H1 (cell line): ENCODE data around the gene GBF1. TPM values are rescaled to one million over a fixed set of nuclear protein-coding genes. Genes with fewer than 3 reads are reported as not detected.

Experiments
- CTCF ChIA-PET: fragments of 300-600 bp; sonication (Branson Sonifier 250); formaldehyde crosslinking; loops from one replicate; lab custom pipeline; 2021; ENCODE audit not compliant: partially characterized antibody; lab: Charles Lee
- POLR2A ChIA-PET: fragments of 300-600 bp; sonication (Branson Sonifier 250); formaldehyde crosslinking; loops from one replicate; lab custom pipeline; 2021; ENCODE audit warnings: inconsistent platforms; ENCODE audit not compliant: partially characterized antibody; lab: Charles Lee
- DNase-seq, 2 experiments: peaks; one replicate each; pipeline versions ENCODE4 v3.0.0 to v3.0.0-alpha.2; 2010 to 2022; ENCODE audit warnings: low spot score in 2 of 2, low read depth in 1 of 2, mixed read lengths in 1 of 2
- FAIRE-seq: peaks from 2 replicates; lab custom pipeline; 2011; peaks lifted over from hg19 to GRCh38; lab: Jason Lieb, UNC
- H2AFZ ChIP-seq: 2 replicates; pipeline ENCODE4 v1.8.1; 2012; ENCODE audit warnings: low read length, inconsistent platforms
- H2AK5ac ChIP-seq: 2 replicates; pipeline ENCODE4 v1.6.1; 2013; ENCODE audit warnings: low read depth, low read length
- H2BK120ac ChIP-seq: replicated peaks from 2 replicates; pipeline ENCODE3; 2013; ENCODE audit warnings: low read depth, low read length, inconsistent platforms
- H2BK12ac ChIP-seq: 2 replicates; pipeline ENCODE4 v1.6.1; 2013; ENCODE audit warnings: low read depth, low read length
- H2BK15ac ChIP-seq: 2 replicates; pipeline ENCODE4 v1.6.1; 2013; ENCODE audit warnings: low read length
- H2BK20ac ChIP-seq: 2 replicates; pipeline ENCODE4 v1.6.1; 2013; ENCODE audit warnings: low read length
- H2BK5ac ChIP-seq: 2 replicates; pipeline ENCODE4 v1.6.1; 2013; ENCODE audit warnings: low read depth, low read length
- H3K14ac ChIP-seq: 2 replicates; pipeline ENCODE4 v1.6.1; 2013; ENCODE audit warnings: inconsistent platforms; ENCODE audit not compliant: insufficient read length
- H3K18ac ChIP-seq: 2 replicates; pipeline ENCODE4 v1.6.1; 2013; ENCODE audit warnings: low read length; ENCODE audit errors: extremely low read depth
- H3K23ac ChIP-seq: 2 replicates; pipeline ENCODE4 v1.6.1; 2013; ENCODE audit warnings: inconsistent platforms; ENCODE audit not compliant: insufficient read length
- H3K23me2 ChIP-seq: 2 replicates; pipeline ENCODE4 v1.6.1; 2013; ENCODE audit warnings: low read depth, low read length
- H3K27ac ChIP-seq: 2 replicates; pipeline ENCODE4 v1.6.1; 2011; ENCODE audit warnings: low read depth, low read length, inconsistent platforms
- H3K27me3 ChIP-seq, 4 experiments: replicated peaks in 1 of 4; 1 replicate in 1 of 4; 2 replicates in 3 of 4; pipeline versions ENCODE4 v1.6.1 to v1.8.1; 2011 to 2013; ENCODE audit warnings: low read length in 3 of 4, mild to moderate bottlenecking in 3 of 4, inconsistent platforms in 2 of 4, mixed read lengths in 2 of 4, moderate library complexity in 1 of 4; ENCODE audit not compliant: control insufficient read depth in 3 of 4, insufficient read depth in 3 of 4; ENCODE audit errors: extremely low read depth in 1 of 4
- H3K36me3 ChIP-seq, 4 experiments: 2 replicates each; pipeline versions ENCODE4 v1.6.1 to v1.8.1; 2011 to 2013; ENCODE audit warnings: mild to moderate bottlenecking in 4 of 4, low read length in 3 of 4, moderate library complexity in 2 of 4, control low read depth in 1 of 4, inconsistent platforms in 1 of 4; ENCODE audit not compliant: insufficient read depth in 4 of 4, control insufficient read depth in 2 of 4
- H3K4ac ChIP-seq: replicated peaks from 2 replicates; pipeline ENCODE3; 2013; ENCODE audit warnings: low read length, low read depth, mixed read lengths, inconsistent platforms; ENCODE audit not compliant: insufficient read length
- H3K4me1 ChIP-seq, 4 experiments: replicated peaks in 1 of 4; 1 replicate in 1 of 4; 2 replicates in 3 of 4; pipeline versions ENCODE4 v1.6.1 to v1.8.1; 2011 to 2013; ENCODE audit warnings: low read length in 3 of 4, inconsistent platforms in 2 of 4, mixed read lengths in 1 of 4; ENCODE audit not compliant: insufficient read depth in 4 of 4, control insufficient read depth in 3 of 4
- H3K4me2 ChIP-seq, 2 experiments: 2 replicates each; pipeline versions ENCODE4 v1.6.1 to v1.8.1; 2011 to 2013; ENCODE audit warnings: low read depth in 2 of 2, low read length in 2 of 2, control low read depth in 1 of 2, inconsistent platforms in 1 of 2, mild to moderate bottlenecking in 1 of 2; ENCODE audit not compliant: insufficient read depth in 1 of 2
- H3K4me3 ChIP-seq, 4 experiments: fragments of 200-600, 300-600 bp in 1 of 4; sonication (generic), shearing (Covaris generic), sonication (Bioruptor Twin) in 1 of 4; 2 replicates each; pipeline versions ENCODE4 v1.5.1 to v1.8.1; 2011 to 2016; ENCODE audit warnings: low read length in 4 of 4, low read depth in 3 of 4, control low read depth in 2 of 4, inconsistent platforms in 2 of 4, mild to moderate bottlenecking in 2 of 4, mixed read lengths in 1 of 4, moderate library complexity in 1 of 4; ENCODE audit not compliant: insufficient read depth in 2 of 4; ENCODE audit errors: extremely low read depth in 1 of 4
- H3K56ac ChIP-seq: replicated peaks from 2 replicates; pipeline ENCODE3; 2013; ENCODE audit warnings: low read depth, mild to moderate bottlenecking, mixed read lengths, low read length, inconsistent platforms; ENCODE audit not compliant: insufficient read length
- H3K79me1 ChIP-seq: 2 replicates; pipeline ENCODE4 v1.6.1; 2013; ENCODE audit warnings: low read depth, low read length, control low read depth
- H3K79me2 ChIP-seq, 2 experiments: 2 replicates each; pipeline versions ENCODE4 v1.6.1 to v1.8.1; 2012 to 2013; ENCODE audit warnings: low read length in 2 of 2, mild to moderate bottlenecking in 2 of 2, inconsistent platforms in 1 of 2; ENCODE audit not compliant: insufficient read depth in 2 of 2, control insufficient read depth in 1 of 2
- H3K9ac ChIP-seq, 4 experiments: replicated peaks in 1 of 4; 1 replicate in 1 of 4; 2 replicates in 3 of 4; pipeline versions ENCODE4 v1.6.1 to v1.8.1; 2011 to 2013; ENCODE audit warnings: low read depth in 3 of 4, low read length in 3 of 4, control low read depth in 2 of 4, mild to moderate bottlenecking in 2 of 4, moderate library complexity in 2 of 4, inconsistent platforms in 1 of 4; ENCODE audit errors: extremely low read depth in 1 of 4
- H3K9me3 ChIP-seq, 2 experiments: 2 replicates each; pipeline versions ENCODE4 v1.6.1 to v1.8.1; 2012 to 2013; ENCODE audit warnings: mild to moderate bottlenecking in 2 of 2, moderate library complexity in 2 of 2, control low read depth in 1 of 2, inconsistent platforms in 1 of 2, low read depth in 1 of 2, low read length in 1 of 2, mixed read lengths in 1 of 2; ENCODE audit not compliant: insufficient read depth in 2 of 2
- H4K20me1 ChIP-seq, 2 experiments: replicated peaks in 1 of 2; 2 replicates each; pipeline versions ENCODE3 to v1.8.1; 2011 to 2013; ENCODE audit warnings: inconsistent platforms in 2 of 2, low read length in 2 of 2, mild to moderate bottlenecking in 1 of 2; ENCODE audit not compliant: insufficient read depth in 2 of 2, control insufficient read depth in 1 of 2
- H4K5ac ChIP-seq: 2 replicates; pipeline ENCODE4 v1.6.1; 2013; ENCODE audit warnings: low read length, low read depth, mixed read lengths, inconsistent platforms; ENCODE audit not compliant: insufficient read length
- H4K8ac ChIP-seq: 2 replicates; pipeline ENCODE4 v1.8.0; 2013; ENCODE audit warnings: mild to moderate bottlenecking, moderate library complexity, low read length, inconsistent platforms; ENCODE audit not compliant: insufficient read depth; ENCODE audit errors: extremely low read depth
- H4K91ac ChIP-seq: replicated peaks from 2 replicates; pipeline ENCODE3; 2013; ENCODE audit warnings: low read length, mixed read lengths, inconsistent platforms; ENCODE audit not compliant: insufficient read length
- JUN ChIP-seq: IDR thresholded peaks from 2 replicates; pipeline ENCODE4 v1.6.1; 2011; ENCODE audit warnings: low read depth, mild to moderate bottlenecking, improper control_type of control experiment, low read length
- KDM1A ChIP-seq: fragments of 200-600, 300-600 bp; sonication (generic); IDR thresholded peaks from 2 replicates; pipeline ENCODE4 v1.7.1; 2016; ENCODE audit warnings: mild to moderate bottlenecking, low read length, borderline replicate concordance
- SUZ12 ChIP-seq: fragments of 200-600 bp; sonication (generic); IDR thresholded peaks from 2 replicates; pipeline ENCODE4 v1.6.1; 2012; ENCODE audit warnings: mild to moderate bottlenecking, inconsistent platforms, low read length, moderate library complexity, mixed read lengths
- TBP ChIP-seq: IDR thresholded peaks from 2 replicates; pipeline ENCODE4 v1.6.1; 2011; ENCODE audit warnings: low read depth, low read length, improper control_type of control experiment
- TCF12 ChIP-seq: IDR thresholded peaks from 2 replicates; pipeline ENCODE4 v1.6.1; 2011; ENCODE audit warnings: low read depth, mild to moderate bottlenecking, low read length
- WGBS, 2 experiments: shearing (Covaris generic) in 1 of 2; methylation state at CpG; one replicate each; pipeline versions ENCODE4 v1.1.6 to v1.1.7; 2013 to 2015; ENCODE audit warnings: low lambda C conversion rate in 2 of 2, mixed read lengths in 2 of 2, inconsistent platforms in 1 of 2, low coverage in 1 of 2, missing lambda C conversion rate in 1 of 2; ENCODE audit not compliant: insufficient replicate concordance in 2 of 2, insufficient coverage in 1 of 2, insufficient read length in 1 of 2; ENCODE audit errors: extremely low coverage in 1 of 2, missing lambda C conversion rate in 1 of 2; 5-methylcytosine and 5-hydroxymethylcytosine counted together
- polyA plus RNA-seq, 7 experiments: library from polyadenylated mRNA; depleted of rRNA in 3 of 7; stranded (reverse) in 5 of 7; unstranded in 2 of 7; fragments of >200 nt in 5 of 7; fragments of 200-250 nt in 2 of 7; gene quantifications; 1 replicate in 5 of 7; 2 replicates in 1 of 7; 4 replicates in 1 of 7; pipeline versions ENCODE4 v1.2.1 to v1.2.3, GENCODE V29; 2011 to 2013; ENCODE audit warnings: missing spikeins in 2 of 7, mixed read lengths in 2 of 7
- total RNA-seq: library from RNA; stranded (reverse); fragmentation: NEBNext Ultra II Directional; extraction: Animal tissue kit (Norgen Biotek cat#: 25700); gene quantifications from 2 replicates; pipeline ENCODE4 v1.2.1, GENCODE V29; 2021
- TF ChIP-seq, protein P1 (sequence below), 3 experiments: IDR thresholded peaks; 1 replicate in 2 of 3; 2 replicates in 1 of 3; pipeline versions ENCODE4 v1.5.1 to v1.6.1; 2011; ENCODE audit warnings: low read length in 3 of 3, mild to moderate bottlenecking in 3 of 3, inconsistent platforms in 2 of 3, low read depth in 1 of 3, moderate library complexity in 1 of 3; ENCODE audit not compliant: insufficient read depth in 1 of 3; ENCODE audit errors: control extremely low read depth in 1 of 3

GBF1 gene
- total and polyA plus RNA-seq, 2 of the 8 experiments (the other 6 are each of a cell fraction or from before 2014, with no cell fraction given): 11.0 to 25.5 TPM

- Histone ChIP-seq H3K9ac (no peak overlapping the region), H3K14ac (no peak overlapping the region), H4K5ac (no peak overlapping the region), H2AFZ (no peak overlapping the region), H3K27ac (no peak overlapping the region), H2BK5ac (no peak overlapping the region), H3K79me1 (peaks cover 2% of the 10 kb centered on the region; the same call in 1 of the 2 replicates), H3K4me3 (no peak overlapping the region), H2BK12ac (no peak overlapping the region), H3K4ac (no peak overlapping the region), H3K79me2 (no peaks in the 10 kb centered on the region), H3K4me2 (no peak overlapping the region), H3K23ac (no peak overlapping the region), H3K9me3 (no peaks in the 10 kb centered on the region), H3K18ac (no peak overlapping the region), H4K8ac (no peak overlapping the region), H2BK20ac (no peak overlapping the region), H2BK15ac (no peak overlapping the region), H3K56ac (no peak overlapping the region), H3K4me1 (no peaks in the 10 kb centered on the region), H3K36me3 (no peaks in the 10 kb centered on the region), H2AK5ac (no peak overlapping the region), H3K27me3 (no peaks in the 10 kb centered on the region), H3K23me2 (no peaks in the 10 kb centered on the region), H2BK120ac (no peak overlapping the region), H4K91ac (no peak overlapping the region), H4K20me1 (peaks cover 0 to 8% of the 10 kb centered on the region in 2 experiments)
- POLR2A ChIA-PET: no interaction called here
- FAIRE-seq: no peak
- DNase-seq: no peak
- CTCF ChIA-PET: interaction anchor here (1.0 to 2.1 kb wide), 4 partner anchors 12 to 58 kb away, joined by 3 to 6 read pairs (median 3); no protein-coding TSS in a partner anchor
- 90% methylated on average over 3 of the region's 3 CpGs; no CpG with 5 or more reads in 1 of the 2 experiments for WGBS, 2 experiments
- TF ChIP-seq KDM1A (no peak), TBP (no peak), SUZ12 (no peak), JUN (no peak), TCF12 (no peak)
- TF ChIP-seq, protein P1, sequence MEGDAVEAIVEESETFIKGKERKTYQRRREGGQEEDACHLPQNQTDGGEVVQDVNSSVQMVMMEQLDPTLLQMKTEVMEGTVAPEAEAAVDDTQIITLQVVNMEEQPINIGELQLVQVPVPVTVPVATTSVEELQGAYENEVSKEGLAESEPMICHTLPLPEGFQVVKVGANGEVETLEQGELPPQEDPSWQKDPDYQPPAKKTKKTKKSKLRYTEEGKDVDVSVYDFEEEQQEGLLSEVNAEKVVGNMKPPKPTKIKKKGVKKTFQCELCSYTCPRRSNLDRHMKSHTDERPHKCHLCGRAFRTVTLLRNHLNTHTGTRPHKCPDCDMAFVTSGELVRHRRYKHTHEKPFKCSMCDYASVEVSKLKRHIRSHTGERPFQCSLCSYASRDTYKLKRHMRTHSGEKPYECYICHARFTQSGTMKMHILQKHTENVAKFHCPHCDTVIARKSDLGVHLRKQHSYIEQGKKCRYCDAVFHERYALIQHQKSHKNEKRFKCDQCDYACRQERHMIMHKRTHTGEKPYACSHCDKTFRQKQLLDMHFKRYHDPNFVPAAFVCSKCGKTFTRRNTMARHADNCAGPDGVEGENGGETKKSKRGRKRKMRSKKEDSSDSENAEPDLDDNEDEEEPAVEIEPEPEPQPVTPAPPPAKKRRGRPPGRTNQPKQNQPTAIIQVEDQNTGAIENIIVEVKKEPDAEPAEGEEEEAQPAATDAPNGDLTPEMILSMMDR (IDR thresholded peaks at IDR 0.05; ENCODE audit: control extremely low read depth in 1 of 3, insufficient read depth in 1 of 3, low read depth in 1 of 3, low read length in 3 of 3): no peak
Observed at GRCh38 chr10:102289840-102290239, 44.5 kb downstream of the GBF1 start.
